Measurements from ENCODE around the gene FOXK1. TPM values are rescaled to one million over a fixed set of nuclear protein-coding genes. Genes with fewer than 3 reads are reported as not detected.

Gene FOXK1
- total and polyA plus RNA-seq, 9 of the 15 experiments (the other 6 are each of a cell fraction or from before 2014, with no cell fraction given): 0.32 to 45.5 (median 8.1) TPM

DNA sequence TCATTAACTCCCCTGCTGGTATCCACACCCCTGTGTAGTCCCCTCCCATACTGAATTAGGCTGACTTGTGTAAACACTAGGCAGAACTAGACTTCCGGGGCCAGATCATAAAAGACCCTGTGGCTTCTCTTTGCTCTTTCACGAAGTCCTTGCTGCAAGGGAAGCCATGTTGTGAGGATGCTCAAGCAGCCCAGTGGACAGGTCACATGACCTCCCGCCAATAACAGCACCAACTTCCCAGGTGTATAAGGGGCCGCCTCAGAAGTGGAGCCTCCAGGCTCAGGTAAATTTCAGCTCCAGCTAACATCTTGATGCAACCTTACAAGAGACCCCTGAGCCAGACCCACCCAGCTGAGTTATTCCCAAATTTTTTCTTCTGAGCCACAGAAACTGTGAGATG lies 11.3 kb upstream of the FOXK1 start (continued):
- TF ChIP-seq GABPB1 (CRISPR knock-in tag; IDR thresholded peaks at IDR 0.05) (no peak), HDAC6 (IDR thresholded peaks at IDR 0.05; ENCODE audit: low read depth, low read length) (no peak), RBFOX2 (IDR thresholded peaks at IDR 0.05; ENCODE audit: low read depth, low read length) (no peak), JUN (IDR thresholded peaks at IDR 0.05; ENCODE audit: borderline replicate concordance, low read depth, low read length) (no peak), JUN (CRISPR knock-in tag; IDR thresholded peaks at IDR 0.05; ENCODE audit: borderline replicate concordance) (no peak)
- TF ChIP-seq, protein P1, sequence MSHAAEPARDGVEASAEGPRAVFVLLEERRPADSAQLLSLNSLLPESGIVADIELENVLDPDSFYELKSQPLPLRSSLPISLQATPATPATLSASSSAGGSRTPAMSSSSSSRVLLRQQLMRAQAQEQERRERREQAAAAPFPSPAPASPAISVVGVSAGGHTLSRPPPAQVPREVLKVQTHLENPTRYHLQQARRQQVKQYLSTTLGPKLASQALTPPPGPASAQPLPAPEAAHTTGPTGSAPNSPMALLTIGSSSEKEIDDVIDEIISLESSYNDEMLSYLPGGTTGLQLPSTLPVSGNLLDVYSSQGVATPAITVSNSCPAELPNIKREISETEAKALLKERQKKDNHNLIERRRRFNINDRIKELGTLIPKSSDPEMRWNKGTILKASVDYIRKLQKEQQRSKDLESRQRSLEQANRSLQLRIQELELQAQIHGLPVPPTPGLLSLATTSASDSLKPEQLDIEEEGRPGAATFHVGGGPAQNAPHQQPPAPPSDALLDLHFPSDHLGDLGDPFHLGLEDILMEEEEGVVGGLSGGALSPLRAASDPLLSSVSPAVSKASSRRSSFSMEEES (CRISPR knock-in tag; IDR thresholded peaks at IDR 0.05): peak; percentile 73
- TF ChIP-seq, protein P2, sequence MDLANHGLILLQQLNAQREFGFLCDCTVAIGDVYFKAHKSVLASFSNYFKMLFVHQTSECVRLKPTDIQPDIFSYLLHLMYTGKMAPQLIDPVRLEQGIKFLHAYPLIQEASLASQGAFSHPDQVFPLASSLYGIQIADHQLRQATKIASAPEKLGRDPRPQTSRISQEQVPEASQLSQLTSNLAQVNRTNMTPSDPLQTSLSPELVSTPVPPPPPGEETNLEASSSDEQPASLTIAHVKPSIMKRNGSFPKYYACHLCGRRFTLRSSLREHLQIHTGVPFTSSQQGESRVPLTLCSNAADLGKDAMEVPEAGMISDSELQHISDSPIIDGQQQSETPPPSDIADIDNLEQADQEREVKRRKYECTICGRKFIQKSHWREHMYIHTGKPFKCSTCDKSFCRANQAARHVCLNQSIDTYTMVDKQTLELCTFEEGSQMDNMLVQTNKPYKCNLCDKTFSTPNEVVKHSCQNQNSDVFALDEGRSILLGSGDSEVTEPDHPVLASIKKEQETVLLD (IDR thresholded peaks at IDR 0.05): no peak

DNA sequence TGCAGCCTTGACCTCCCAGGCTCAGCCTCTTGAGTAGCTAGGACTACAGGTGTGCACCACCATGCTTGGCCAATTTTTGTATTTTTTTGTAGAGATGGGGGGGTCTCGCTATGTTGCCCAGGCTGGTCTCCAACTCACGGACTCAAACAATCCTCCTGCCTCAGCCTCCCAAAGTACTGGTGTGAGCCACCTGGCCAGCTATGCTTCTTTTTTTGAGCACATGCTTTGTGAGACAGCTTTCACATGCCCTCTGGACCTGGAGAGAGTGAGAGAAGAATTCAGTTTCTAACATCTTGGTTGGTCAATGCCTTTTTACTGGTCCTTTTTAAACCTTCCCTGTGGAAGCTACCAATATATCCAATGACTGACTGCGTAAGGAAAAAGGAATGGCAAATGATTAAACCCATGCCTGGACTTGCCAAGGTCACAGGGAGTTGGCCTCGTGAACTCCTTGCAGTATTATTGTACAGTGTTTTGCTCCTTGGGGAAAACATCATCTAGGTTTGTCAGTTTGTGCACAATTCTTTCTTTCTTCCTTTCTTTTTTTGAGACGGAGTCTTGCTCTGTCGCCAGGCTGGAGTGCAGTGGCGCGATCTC lies 6.2 kb upstream of the FOXK1 start:
- intact Hi-C loops (cut with micrococcal nuclease): no loop called here
- ATAC-seq (no peak), DNase-seq (ENCODE audit: extremely low read depth in 1 of 4, low spot score in 3 of 4) (no peak), FAIRE-seq (no peak)
- Histone ChIP-seq H3K4me1 (replicated peaks in 1 of 2; ENCODE audit: control insufficient read depth in 2 of 2, insufficient read depth in 2 of 2, low read length in 2 of 2) (peaks cover 5 to 6% of the 10 kb centered on the region in 2 experiments; a peak in 3 of 5 replicates), H3K4me2 (ENCODE audit: insufficient read depth, low read length) (no peak overlapping the region), H3K9me1 (ENCODE audit: control insufficient read depth, insufficient read depth, low read length) (no peaks in the 10 kb centered on the region), H3K27ac (ENCODE audit: extremely low read depth, low read depth, low read length) (no peak overlapping the region), H3K36me3 (ENCODE audit: control insufficient read depth, insufficient read depth, low read length) (no peaks in the 10 kb centered on the region), H3K27me3 (ENCODE audit: control insufficient read depth in 2 of 2, insufficient read depth in 2 of 2, low read length in 2 of 2) (peaks cover 6 to 14% of the 10 kb centered on the region in 2 experiments; a peak in 2 of 5 replicates), H3K9ac (ENCODE audit: insufficient read depth in 1 of 2, low read depth in 2 of 2, low read length in 2 of 2) (no peak overlapping the region), H2AFZ (ENCODE audit: low read depth, low read length) (no peak overlapping the region), H4K20me1 (replicated peaks; ENCODE audit: control insufficient read depth, insufficient read depth, low read length) (no peaks in the 10 kb centered on the region), H3K4me3 (no peak overlapping the region), H3K79me2 (ENCODE audit: control insufficient read depth, insufficient read depth, low read length) (no peaks in the 10 kb centered on the region), H3K9me3 (replicated peaks; ENCODE audit: control insufficient read depth, insufficient read depth, low read depth, low read length) (no peaks in the 10 kb centered on the region)
- WGBS (ENCODE audit: insufficient coverage, low coverage, missing lambda C conversion rate): 7% methylated on average over 4 of the region's 8 CpGs
- BruUV-seq (replicated peaks): no TSS peak
- CTCF ChIA-PET (ENCODE audit: low intra/inter-chr PET ratio): no interaction called here
- POLR2A ChIA-PET: interaction anchor here (0.6 to 0.8 kb wide), 2 partner anchors 14 to 72 kb away, joined by 3 read pairs; no protein-coding TSS in a partner anchor
- in situ Hi-C loops (cut with MboI): no loop called here
- TF ChIP-seq ZNF699 (CRISPR knock-in tag; IDR thresholded peaks at IDR 0.05; ENCODE audit: insufficient replicate concordance): no peak
- no peak for TF ChIP-seq TCFL5 (CRISPR knock-in tag; conservative IDR thresholded peaks at IDR 0.05)
- no peak for TF ChIP-seq ELF2 (CRISPR knock-in tag; IDR thresholded peaks at IDR 0.05)
- TF ChIP-seq ZNF12 (CRISPR knock-in tag; IDR thresholded peaks at IDR 0.05): no peak
- TF ChIP-seq, protein P3, sequence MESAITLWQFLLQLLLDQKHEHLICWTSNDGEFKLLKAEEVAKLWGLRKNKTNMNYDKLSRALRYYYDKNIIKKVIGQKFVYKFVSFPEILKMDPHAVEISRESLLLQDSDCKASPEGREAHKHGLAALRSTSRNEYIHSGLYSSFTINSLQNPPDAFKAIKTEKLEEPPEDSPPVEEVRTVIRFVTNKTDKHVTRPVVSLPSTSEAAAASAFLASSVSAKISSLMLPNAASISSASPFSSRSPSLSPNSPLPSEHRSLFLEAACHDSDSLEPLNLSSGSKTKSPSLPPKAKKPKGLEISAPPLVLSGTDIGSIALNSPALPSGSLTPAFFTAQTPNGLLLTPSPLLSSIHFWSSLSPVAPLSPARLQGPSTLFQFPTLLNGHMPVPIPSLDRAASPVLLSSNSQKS (CRISPR knock-in tag; IDR thresholded peaks at IDR 0.05): no peak
- TF ChIP-seq PCBP1 (IDR thresholded peaks at IDR 0.05; ENCODE audit: low read depth, low read length, poor library complexity, severe bottlenecking): no peak
- TF ChIP-seq POLR2AphosphoS5 (IDR thresholded peaks at IDR 0.05; ENCODE audit: control insufficient read depth, insufficient read depth, low read depth, low read length): no peak
- TF ChIP-seq TBP (optimal IDR thresholded peaks at IDR 0.05; ENCODE audit: low read depth, low read length): no peak
- TF ChIP-seq MXI1 (IDR thresholded peaks at IDR 0.05; ENCODE audit: low read depth, low read length): no peak

All from K562 (cell line).